GM23338 (cell line): Measurements from ENCODE around the gene SLC24A4. TPM values are rescaled to one million over a fixed set of nuclear protein-coding genes. Genes with fewer than 3 reads are reported as not detected.

ENCODE experiments used
- ATAC-seq: fragments of 200-7000 bp; cut with Tn5 transposase; 3 replicates; pipeline ENCODE4 v1.9.1; 2020
- DNase-seq: peaks from one replicate; pipeline ENCODE4 v3.0.0-alpha.2; 2015; ENCODE audit warnings: low spot score
- H2AFZ ChIP-seq: fragments of 200-600 bp; sonication (generic); 2 replicates; pipeline ENCODE4 v1.8.0; 2016; ENCODE audit warnings: antibody characterized with exemption, mild to moderate bottlenecking, moderate library complexity
- H3F3A ChIP-seq: fragments of 200-600 bp; sonication (generic); replicated peaks from 2 replicates; pipeline ENCODE4 v1.8.0; 2017; ENCODE audit warnings: antibody characterized with exemption, mixed run types, low read depth
- H3K27ac ChIP-seq: fragments of 200-600 bp; sonication (generic); 2 replicates; pipeline ENCODE4 v1.6.1; 2016; ENCODE audit warnings: low read depth
- H3K27me3 ChIP-seq: fragments of 200-600 bp; sonication (generic); 2 replicates; pipeline ENCODE4 v1.8.0; 2016; ENCODE audit warnings: mild to moderate bottlenecking, mixed run types, moderate library complexity; ENCODE audit not compliant: insufficient read depth
- H3K36me3 ChIP-seq: fragments of 200-600 bp; sonication (generic); 2 replicates; pipeline ENCODE4 v1.8.0; 2016; ENCODE audit warnings: mild to moderate bottlenecking; ENCODE audit not compliant: insufficient read depth
- H3K4me1 ChIP-seq: fragments of 200-600 bp; sonication (generic); 2 replicates; pipeline ENCODE4 v1.8.0; 2016; ENCODE audit warnings: mild to moderate bottlenecking, moderate library complexity; ENCODE audit not compliant: insufficient read depth
- H3K4me2 ChIP-seq: fragments of 200-600 bp; sonication (generic); 2 replicates; pipeline ENCODE4 v1.7.1; 2017; ENCODE audit warnings: mixed run types
- H3K4me3 ChIP-seq: fragments of 200-600 bp; sonication (generic); 2 replicates; pipeline ENCODE4 v1.6.1; 2016; ENCODE audit warnings: mixed run types
- H3K79me2 ChIP-seq: fragments of 200-600 bp; sonication (generic); replicated peaks from 2 replicates; pipeline ENCODE4 v1.8.0; 2017; ENCODE audit warnings: mild to moderate bottlenecking; ENCODE audit not compliant: insufficient read depth
- H3K9me2 ChIP-seq: fragments of 200-600 bp; sonication (generic); 2 replicates; pipeline ENCODE4 v1.8.0; 2017; ENCODE audit not compliant: insufficient read depth
- H4K20me1 ChIP-seq: fragments of 200-600 bp; sonication (generic); replicated peaks from 2 replicates; pipeline ENCODE4 v1.8.0; 2017; ENCODE audit warnings: mild to moderate bottlenecking; ENCODE audit not compliant: insufficient read depth
- H3K27ac Mint-ChIP-seq: 2 replicates; pipeline ENCODE4 v1.8.0; 2020; ENCODE audit warnings: inconsistent platforms, mild to moderate bottlenecking, moderate library complexity, mixed read lengths
- H3K27me3 Mint-ChIP-seq: 3 replicates; pipeline ENCODE4 v1.8.0; 2022; ENCODE audit warnings: low read depth, mild to moderate bottlenecking, moderate library complexity, mixed read lengths, inconsistent platforms; ENCODE audit not compliant: insufficient read depth, poor library complexity
- H3K36me3 Mint-ChIP-seq: 3 replicates; pipeline ENCODE4 v1.8.0; 2021; ENCODE audit warnings: low read depth, mild to moderate bottlenecking, inconsistent platforms, moderate library complexity, mixed read lengths
- H3K4me1 Mint-ChIP-seq: 3 replicates; pipeline ENCODE4 v1.8.0; 2020; ENCODE audit warnings: mild to moderate bottlenecking, inconsistent platforms, mixed read lengths
- H3K4me3 Mint-ChIP-seq: 3 replicates; pipeline ENCODE4 v1.8.0; 2021; ENCODE audit warnings: moderate library complexity, mild to moderate bottlenecking, inconsistent platforms, mixed read lengths
- H3K9me3 Mint-ChIP-seq: 3 replicates; pipeline ENCODE4 v1.8.0; 2020; ENCODE audit warnings: moderate library complexity, mild to moderate bottlenecking, inconsistent platforms, mixed read lengths
- CREB1 ChIP-seq: fragments of 250-450 bp; sonication (Bioruptor Pico); IDR thresholded peaks from 2 replicates; pipeline ENCODE4 v1.5.0; 2020; ENCODE audit warnings: low read depth, mild to moderate bottlenecking, moderate library complexity
- NANOG ChIP-seq: IDR thresholded peaks from 2 replicates; pipeline ENCODE4 v1.6.1; 2016; ENCODE audit warnings: antibody characterized with exemption, borderline replicate concordance
- POLR2AphosphoS5 ChIP-seq: IDR thresholded peaks from 2 replicates; pipeline ENCODE4 v1.6.1; 2016; ENCODE audit warnings: antibody characterized with exemption, low read depth
- ZNF114 ChIP-seq: fragments of 250-450 bp; sonication (Bioruptor Pico); IDR thresholded peaks from 2 replicates; pipeline ENCODE4 v1.5.0; 2020; ENCODE audit warnings: mild to moderate bottlenecking, moderate library complexity
- ZNF331 ChIP-seq: fragments of 250-450 bp; sonication (Bioruptor Pico); IDR thresholded peaks from 2 replicates; pipeline ENCODE4 v1.5.0; 2020; ENCODE audit warnings: low read depth, mild to moderate bottlenecking, moderate library complexity
- polyA plus RNA-seq: library from polyadenylated mRNA; unstranded; fragments of >200 nt; fragmentation: Nextera tagmentation; extraction: Ambion mirVana; gene quantifications from 2 replicates; pipeline ENCODE4 v1.2.1, GENCODE V29; 2016
- total RNA-seq: library from RNA; depleted of rRNA; stranded (reverse); fragments of >200 nt; shearing (Covaris generic); gene quantifications from 2 replicates; pipeline ENCODE4 v1.2.3, GENCODE V29; 2014
- TF ChIP-seq, protein P1 (sequence below): fragments of 250-450 bp; sonication (Bioruptor Pico); IDR thresholded peaks from 2 replicates; pipeline ENCODE4 v1.5.0; 2020; ENCODE audit warnings: mild to moderate bottlenecking, moderate library complexity
- TF ChIP-seq, protein P2 (sequence below): IDR thresholded peaks from 2 replicates; pipeline ENCODE4 v1.6.1; 2016; ENCODE audit warnings: antibody characterized with exemption
- TF ChIP-seq, protein P3 (sequence below): IDR thresholded peaks from one replicate; pipeline ENCODE4 v1.6.1; 2018; ENCODE audit warnings: antibody characterized with exemption; ENCODE audit not compliant: unreplicated experiment

Gene SLC24A4
- total and polyA plus RNA-seq, 2 experiments from 2014 or later, result 0.06 to 0.38 TPM

DNA sequence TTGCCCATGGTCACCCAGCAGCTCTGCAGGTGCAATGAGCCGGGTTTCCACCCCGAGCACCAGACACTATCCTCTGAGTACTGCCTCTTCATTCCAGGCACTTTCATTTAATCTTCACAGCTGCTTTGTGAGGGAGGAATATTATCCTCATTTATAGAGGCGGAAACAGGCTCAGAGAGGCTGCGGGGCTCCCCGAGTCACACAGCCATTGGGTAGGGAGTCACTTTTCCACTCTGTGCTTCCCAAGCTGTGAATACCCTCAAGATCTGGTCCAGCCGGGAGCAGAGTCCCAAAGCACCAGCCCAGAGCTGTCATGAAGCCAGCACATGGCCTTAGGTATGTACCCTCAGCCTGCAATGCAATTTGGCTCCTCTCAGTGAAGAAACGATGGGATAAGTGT is 138.9 kb downstream of the SLC24A4 start (continued):
- TF ChIP-seq, protein P1, sequence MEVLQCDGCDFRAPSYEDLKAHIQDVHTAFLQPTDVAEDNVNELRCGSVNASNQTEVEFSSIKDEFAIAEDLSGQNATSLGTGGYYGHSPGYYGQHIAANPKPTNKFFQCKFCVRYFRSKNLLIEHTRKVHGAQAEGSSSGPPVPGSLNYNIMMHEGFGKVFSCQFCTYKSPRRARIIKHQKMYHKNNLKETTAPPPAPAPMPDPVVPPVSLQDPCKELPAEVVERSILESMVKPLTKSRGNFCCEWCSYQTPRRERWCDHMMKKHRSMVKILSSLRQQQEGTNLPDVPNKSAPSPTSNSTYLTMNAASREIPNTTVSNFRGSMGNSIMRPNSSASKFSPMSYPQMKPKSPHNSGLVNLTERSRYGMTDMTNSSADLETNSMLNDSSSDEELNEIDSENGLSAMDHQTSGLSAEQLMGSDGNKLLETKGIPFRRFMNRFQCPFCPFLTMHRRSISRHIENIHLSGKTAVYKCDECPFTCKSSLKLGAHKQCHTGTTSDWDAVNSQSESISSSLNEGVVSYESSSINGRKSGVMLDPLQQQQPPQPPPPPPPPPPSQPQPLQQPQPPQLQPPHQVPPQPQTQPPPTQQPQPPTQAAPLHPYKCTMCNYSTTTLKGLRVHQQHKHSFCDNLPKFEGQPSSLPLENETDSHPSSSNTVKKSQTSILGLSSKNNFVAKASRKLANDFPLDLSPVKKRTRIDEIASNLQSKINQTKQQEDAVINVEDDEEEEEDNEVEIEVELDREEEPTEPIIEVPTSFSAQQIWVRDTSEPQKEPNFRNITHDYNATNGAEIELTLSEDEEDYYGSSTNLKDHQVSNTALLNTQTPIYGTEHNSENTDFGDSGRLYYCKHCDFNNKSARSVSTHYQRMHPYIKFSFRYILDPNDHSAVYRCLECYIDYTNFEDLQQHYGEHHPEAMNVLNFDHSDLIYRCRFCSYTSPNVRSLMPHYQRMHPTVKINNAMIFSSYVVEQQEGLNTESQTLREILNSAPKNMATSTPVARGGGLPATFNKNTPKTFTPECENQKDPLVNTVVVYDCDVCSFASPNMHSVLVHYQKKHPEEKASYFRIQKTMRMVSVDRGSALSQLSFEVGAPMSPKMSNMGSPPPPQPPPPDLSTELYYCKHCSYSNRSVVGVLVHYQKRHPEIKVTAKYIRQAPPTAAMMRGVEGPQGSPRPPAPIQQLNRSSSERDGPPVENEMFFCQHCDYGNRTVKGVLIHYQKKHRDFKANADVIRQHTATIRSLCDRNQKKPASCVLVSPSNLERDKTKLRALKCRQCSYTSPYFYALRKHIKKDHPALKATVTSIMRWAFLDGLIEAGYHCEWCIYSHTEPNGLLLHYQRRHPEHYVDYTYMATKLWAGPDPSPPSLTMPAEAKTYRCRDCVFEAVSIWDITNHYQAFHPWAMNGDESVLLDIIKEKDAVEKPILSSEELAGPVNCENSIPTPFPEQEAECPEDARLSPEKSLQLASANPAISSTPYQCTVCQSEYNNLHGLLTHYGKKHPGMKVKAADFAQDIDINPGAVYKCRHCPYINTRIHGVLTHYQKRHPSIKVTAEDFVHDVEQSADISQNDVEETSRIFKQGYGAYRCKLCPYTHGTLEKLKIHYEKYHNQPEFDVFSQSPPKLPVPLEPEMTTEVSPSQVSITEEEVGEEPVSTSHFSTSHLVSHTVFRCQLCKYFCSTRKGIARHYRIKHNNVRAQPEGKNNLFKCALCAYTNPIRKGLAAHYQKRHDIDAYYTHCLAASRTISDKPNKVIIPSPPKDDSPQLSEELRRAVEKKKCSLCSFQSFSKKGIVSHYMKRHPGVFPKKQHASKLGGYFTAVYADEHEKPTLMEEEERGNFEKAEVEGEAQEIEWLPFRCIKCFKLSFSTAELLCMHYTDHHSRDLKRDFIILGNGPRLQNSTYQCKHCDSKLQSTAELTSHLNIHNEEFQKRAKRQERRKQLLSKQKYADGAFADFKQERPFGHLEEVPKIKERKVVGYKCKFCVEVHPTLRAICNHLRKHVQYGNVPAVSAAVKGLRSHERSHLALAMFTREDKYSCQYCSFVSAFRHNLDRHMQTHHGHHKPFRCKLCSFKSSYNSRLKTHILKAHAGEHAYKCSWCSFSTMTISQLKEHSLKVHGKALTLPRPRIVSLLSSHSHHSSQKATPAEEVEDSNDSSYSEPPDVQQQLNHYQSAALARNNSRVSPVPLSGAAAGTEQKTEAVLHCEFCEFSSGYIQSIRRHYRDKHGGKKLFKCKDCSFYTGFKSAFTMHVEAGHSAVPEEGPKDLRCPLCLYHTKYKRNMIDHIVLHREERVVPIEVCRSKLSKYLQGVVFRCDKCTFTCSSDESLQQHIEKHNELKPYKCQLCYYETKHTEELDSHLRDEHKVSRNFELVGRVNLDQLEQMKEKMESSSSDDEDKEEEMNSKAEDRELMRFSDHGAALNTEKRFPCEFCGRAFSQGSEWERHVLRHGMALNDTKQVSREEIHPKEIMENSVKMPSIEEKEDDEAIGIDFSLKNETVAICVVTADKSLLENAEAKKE (CRISPR knock-in tag), result no peak
- no peak for TF ChIP-seq ZNF114 (CRISPR knock-in tag)
- no peak for TF ChIP-seq POLR2AphosphoS5
- no peak for TF ChIP-seq NANOG
- no peak for TF ChIP-seq CREB1 (CRISPR knock-in tag)

DNA sequence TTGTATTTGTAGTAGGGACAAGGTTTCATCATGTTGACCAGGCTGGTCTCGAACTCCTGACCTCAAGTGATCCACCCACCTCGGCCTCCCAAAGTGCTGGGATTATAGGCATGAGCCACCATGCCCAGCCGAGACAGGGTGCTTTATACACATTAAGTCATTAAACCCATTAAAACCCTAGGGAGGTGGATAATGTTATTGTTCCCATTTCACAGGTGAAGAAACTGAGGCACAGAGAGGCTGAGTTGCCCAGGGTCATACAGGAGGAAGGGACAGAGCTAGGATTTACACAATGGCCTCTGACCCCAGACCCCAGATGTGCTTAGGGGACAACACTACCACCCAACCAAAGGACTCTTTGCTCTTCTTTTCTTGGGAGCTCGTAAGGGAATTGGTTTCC is 139.6 kb downstream of the SLC24A4 start:
- no peaks in the 10 kb centered on the region for H3K27me3 Mint-ChIP-seq
- Histone ChIP-seq H3K36me3 (no peaks in the 10 kb centered on the region), H4K20me1 (no peaks in the 10 kb centered on the region), H3K79me2 (no peaks in the 10 kb centered on the region), H2AFZ (no peak overlapping the region), H3K4me1 (no peaks in the 10 kb centered on the region), H3K4me3 (no peak overlapping the region), H3K4me2 (no peak overlapping the region), H3K9me2 (no peaks in the 10 kb centered on the region), H3K27me3 (no peaks in the 10 kb centered on the region), H3F3A (no peaks in the 10 kb centered on the region), H3K27ac (no peak overlapping the region)
- H3K27ac Mint-ChIP-seq, result no peak overlapping the region
- no peak for ATAC-seq
- no peaks in the 10 kb centered on the region for H3K9me3 Mint-ChIP-seq
- TF ChIP-seq, protein P2, sequence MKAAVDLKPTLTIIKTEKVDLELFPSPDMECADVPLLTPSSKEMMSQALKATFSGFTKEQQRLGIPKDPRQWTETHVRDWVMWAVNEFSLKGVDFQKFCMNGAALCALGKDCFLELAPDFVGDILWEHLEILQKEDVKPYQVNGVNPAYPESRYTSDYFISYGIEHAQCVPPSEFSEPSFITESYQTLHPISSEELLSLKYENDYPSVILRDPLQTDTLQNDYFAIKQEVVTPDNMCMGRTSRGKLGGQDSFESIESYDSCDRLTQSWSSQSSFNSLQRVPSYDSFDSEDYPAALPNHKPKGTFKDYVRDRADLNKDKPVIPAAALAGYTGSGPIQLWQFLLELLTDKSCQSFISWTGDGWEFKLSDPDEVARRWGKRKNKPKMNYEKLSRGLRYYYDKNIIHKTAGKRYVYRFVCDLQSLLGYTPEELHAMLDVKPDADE, result no peak
- no peak for TF ChIP-seq ZNF331 (CRISPR knock-in tag)
- TF ChIP-seq ZNF114 (CRISPR knock-in tag), result no peak
- TF ChIP-seq, protein P3, sequence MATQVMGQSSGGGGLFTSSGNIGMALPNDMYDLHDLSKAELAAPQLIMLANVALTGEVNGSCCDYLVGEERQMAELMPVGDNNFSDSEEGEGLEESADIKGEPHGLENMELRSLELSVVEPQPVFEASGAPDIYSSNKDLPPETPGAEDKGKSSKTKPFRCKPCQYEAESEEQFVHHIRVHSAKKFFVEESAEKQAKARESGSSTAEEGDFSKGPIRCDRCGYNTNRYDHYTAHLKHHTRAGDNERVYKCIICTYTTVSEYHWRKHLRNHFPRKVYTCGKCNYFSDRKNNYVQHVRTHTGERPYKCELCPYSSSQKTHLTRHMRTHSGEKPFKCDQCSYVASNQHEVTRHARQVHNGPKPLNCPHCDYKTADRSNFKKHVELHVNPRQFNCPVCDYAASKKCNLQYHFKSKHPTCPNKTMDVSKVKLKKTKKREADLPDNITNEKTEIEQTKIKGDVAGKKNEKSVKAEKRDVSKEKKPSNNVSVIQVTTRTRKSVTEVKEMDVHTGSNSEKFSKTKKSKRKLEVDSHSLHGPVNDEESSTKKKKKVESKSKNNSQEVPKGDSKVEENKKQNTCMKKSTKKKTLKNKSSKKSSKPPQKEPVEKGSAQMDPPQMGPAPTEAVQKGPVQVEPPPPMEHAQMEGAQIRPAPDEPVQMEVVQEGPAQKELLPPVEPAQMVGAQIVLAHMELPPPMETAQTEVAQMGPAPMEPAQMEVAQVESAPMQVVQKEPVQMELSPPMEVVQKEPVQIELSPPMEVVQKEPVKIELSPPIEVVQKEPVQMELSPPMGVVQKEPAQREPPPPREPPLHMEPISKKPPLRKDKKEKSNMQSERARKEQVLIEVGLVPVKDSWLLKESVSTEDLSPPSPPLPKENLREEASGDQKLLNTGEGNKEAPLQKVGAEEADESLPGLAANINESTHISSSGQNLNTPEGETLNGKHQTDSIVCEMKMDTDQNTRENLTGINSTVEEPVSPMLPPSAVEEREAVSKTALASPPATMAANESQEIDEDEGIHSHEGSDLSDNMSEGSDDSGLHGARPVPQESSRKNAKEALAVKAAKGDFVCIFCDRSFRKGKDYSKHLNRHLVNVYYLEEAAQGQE, result no peak
- no peak for TF ChIP-seq POLR2AphosphoS5
- no peaks in the 10 kb centered on the region for H3K36me3 Mint-ChIP-seq
- H3K4me1 Mint-ChIP-seq, result peaks cover 6% of the 10 kb centered on the region
- no peak for DNase-seq
- H3K4me3 Mint-ChIP-seq, result no peak overlapping the region
